Gastroesophageal sphincter (tissue), 4 donors: ENCODE data around the gene NUDT4. TPM values are rescaled to one million over a fixed set of nuclear protein-coding genes. Genes with fewer than 3 reads are reported as not detected.
"Not testable (repeated sequence)": the region's sequence is repeated elsewhere in the genome, so short reads cannot be mapped to it uniquely, and the experiment has no call there.

Source experiments
- ATAC-seq: fragments of 150-250 bp; one replicate; pipeline ENCODE4 v1.9.1; 2016; ENCODE audit warnings: mild to moderate bottlenecking, moderate library complexity
- H3K27ac ChIP-seq, 4 donors: fragments of 200-600 bp; sonication (generic) in 3 of 4; 1 replicate in 3 of 4; 2 replicates in 1 of 4; pipeline ENCODE4 v1.5.1; 2016 to 2019
- H3K27me3 ChIP-seq: fragments of 200-600 bp; sonication (generic); one replicate; pipeline ENCODE4 v1.5.1; 2019
- H3K36me3 ChIP-seq, 2 donors: fragments of 200-600 bp; sonication (generic); one replicate each; pipeline ENCODE4 v1.5.1; 2019; ENCODE audit warnings: control low read depth in 1 of 2
- H3K4me1 ChIP-seq, 3 donors: fragments of 200-600 bp; sonication (generic); 1 replicate in 2 of 3; 2 replicates in 1 of 3; pipeline ENCODE4 v1.5.1; 2016 to 2019; ENCODE audit warnings: control low read depth in 2 of 3
- H3K4me3 ChIP-seq, 2 donors: fragments of 200-600 bp; sonication (generic); one replicate each; pipeline ENCODE4 v1.5.1; 2019; ENCODE audit warnings: mild to moderate bottlenecking in 1 of 2, moderate library complexity in 1 of 2
- H3K9me3 ChIP-seq, 3 donors: fragments of 200-600 bp; sonication (generic); one replicate each; pipeline ENCODE4 v1.5.1; 2017 to 2019; ENCODE audit warnings: control low read depth in 2 of 3
- EP300 ChIP-seq: sonication (generic); formaldehyde crosslinking; IDR thresholded peaks from one replicate; pipeline ENCODE4 v1.6.1; 2017; ENCODE audit warnings: antibody characterized with exemption, mild to moderate bottlenecking
- POLR2A ChIP-seq, 2 donors: fragments of 450-650 bp; IDR thresholded peaks; one replicate each; pipeline ENCODE4 v1.6.1; 2017; ENCODE audit warnings: antibody characterized with exemption in 2 of 2, mild to moderate bottlenecking in 2 of 2, moderate library complexity in 1 of 2
- POLR2AphosphoS5 ChIP-seq: sonication (generic); formaldehyde crosslinking; IDR thresholded peaks from one replicate; pipeline ENCODE4 v1.6.1; 2017; ENCODE audit warnings: antibody characterized with exemption
- WGBS, 2 donors: methylation state at CpG; one replicate each; pipeline ENCODE4 v1.1.5; 2018; ENCODE audit warnings: low coverage in 1 of 2; 5-methylcytosine and 5-hydroxymethylcytosine counted together
- total RNA-seq, 4 donors: library from RNA; depleted of rRNA; stranded (reverse); fragments of >200 nt; gene quantifications; one replicate each; pipeline ENCODE4 v1.1.0, GENCODE V29; 2016
- TF ChIP-seq, protein P1 (sequence below), 4 experiments: fragments of 200-600 bp in 2 of 4; fragments of 450-650 bp in 2 of 4; sonication (generic) in 1 of 4; IDR thresholded peaks; one replicate each; pipeline ENCODE4 v1.5.1; 2017 to 2019; ENCODE audit warnings: antibody characterized with exemption in 4 of 4, mild to moderate bottlenecking in 2 of 4, moderate library complexity in 2 of 4

Gene NUDT4
- total RNA-seq, 4 donors from 2014 or later = 91.2 to 146 (median 94.3) TPM

DNA sequence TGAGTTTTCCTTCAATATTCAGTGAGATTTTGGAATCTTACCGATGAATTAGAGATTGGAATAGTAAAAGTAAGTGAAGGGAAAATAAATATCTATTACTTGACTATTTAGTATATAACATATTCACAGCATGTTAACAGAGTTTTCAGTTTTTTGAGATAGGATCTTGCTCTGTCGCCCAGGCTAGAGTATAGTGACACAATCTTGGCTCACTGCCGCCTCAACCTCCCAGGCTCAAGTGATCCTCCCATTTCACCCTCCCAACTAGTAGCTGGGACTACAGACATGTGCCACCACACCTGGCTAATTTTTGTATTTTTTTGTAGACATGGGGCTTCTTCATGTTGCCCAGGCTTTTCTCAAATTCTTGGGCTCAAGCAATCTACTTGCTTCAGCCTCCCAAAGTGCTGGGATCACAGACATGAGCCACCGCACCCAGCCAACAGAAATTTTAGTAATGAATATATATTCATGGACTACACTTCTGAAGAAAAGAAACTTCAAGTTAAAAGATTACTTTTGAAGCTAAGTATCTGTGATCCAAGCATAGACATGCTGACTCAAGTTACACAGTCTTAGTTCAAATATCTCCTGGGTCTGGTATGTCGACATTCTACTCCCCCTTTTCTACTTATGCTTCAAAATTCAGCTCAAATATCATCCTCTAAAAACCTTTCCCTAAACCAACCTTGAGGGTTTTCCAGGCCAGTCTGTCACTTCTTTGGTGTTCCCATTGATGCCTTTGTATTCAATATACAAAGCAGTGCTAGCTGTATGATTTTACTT is 50.2 kb downstream of the NUDT4 start:
- H3K9me3 ChIP-seq = no peaks in the 10 kb centered on the region
- H3K4me1 ChIP-seq = peaks cover 6 to 94% (median 20%) of the 10 kb centered on the region in 3 donors
- peak overlapping the region in 3 of 4 donors; percentile 8 to 41 (median 18) for H3K27ac ChIP-seq
- 56 to 66% methylated on average over 5 of the region's 5 CpGs for WGBS, 2 donors
- TF ChIP-seq EP300 = no peak
- TF ChIP-seq, protein P1, sequence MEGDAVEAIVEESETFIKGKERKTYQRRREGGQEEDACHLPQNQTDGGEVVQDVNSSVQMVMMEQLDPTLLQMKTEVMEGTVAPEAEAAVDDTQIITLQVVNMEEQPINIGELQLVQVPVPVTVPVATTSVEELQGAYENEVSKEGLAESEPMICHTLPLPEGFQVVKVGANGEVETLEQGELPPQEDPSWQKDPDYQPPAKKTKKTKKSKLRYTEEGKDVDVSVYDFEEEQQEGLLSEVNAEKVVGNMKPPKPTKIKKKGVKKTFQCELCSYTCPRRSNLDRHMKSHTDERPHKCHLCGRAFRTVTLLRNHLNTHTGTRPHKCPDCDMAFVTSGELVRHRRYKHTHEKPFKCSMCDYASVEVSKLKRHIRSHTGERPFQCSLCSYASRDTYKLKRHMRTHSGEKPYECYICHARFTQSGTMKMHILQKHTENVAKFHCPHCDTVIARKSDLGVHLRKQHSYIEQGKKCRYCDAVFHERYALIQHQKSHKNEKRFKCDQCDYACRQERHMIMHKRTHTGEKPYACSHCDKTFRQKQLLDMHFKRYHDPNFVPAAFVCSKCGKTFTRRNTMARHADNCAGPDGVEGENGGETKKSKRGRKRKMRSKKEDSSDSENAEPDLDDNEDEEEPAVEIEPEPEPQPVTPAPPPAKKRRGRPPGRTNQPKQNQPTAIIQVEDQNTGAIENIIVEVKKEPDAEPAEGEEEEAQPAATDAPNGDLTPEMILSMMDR (IDR thresholded peaks at IDR 0.05) = no peak
- no peak for TF ChIP-seq POLR2A (IDR thresholded peaks at IDR 0.05)
- no peak for TF ChIP-seq POLR2AphosphoS5
- no peak overlapping the region for H3K4me3 ChIP-seq
- no peaks in the 10 kb centered on the region for H3K36me3 ChIP-seq
- H3K27me3 ChIP-seq = no peaks in the 10 kb centered on the region
- ATAC-seq = no peak

DNA sequence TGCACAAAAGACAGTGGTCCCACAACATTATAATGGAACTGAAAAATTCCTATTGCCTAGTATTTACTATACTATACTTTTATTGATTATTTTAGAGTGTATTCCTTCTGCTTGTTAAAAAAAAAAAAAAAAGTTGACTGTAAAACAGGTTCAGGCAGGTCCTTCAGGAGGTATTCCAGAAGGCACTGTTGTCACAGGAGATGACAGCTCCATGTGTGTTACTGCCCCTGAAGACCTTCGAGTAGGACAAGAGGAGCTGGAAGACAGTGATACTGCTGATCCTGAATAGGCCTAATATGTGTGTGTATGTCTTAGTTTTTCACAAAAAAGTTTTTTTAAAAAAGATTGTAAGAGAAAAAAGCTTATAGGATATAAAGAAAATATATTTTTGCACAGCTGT is 51.7 kb downstream of the NUDT4 start:
- H3K36me3 ChIP-seq = no peaks in the 10 kb centered on the region
- H3K9me3 ChIP-seq = no peaks in the 10 kb centered on the region
- no peak overlapping the region for H3K4me3 ChIP-seq
- peaks cover 5 to 94% (median 23%) of the 10 kb centered on the region in 3 donors for H3K4me1 ChIP-seq
- ATAC-seq = no peak
- no peaks in the 10 kb centered on the region for H3K27me3 ChIP-seq
- 73 to 100% methylated on average over 1 of the region's 1 CpG for WGBS, 2 donors
- peak overlapping the region in 1 of 4 donors; percentile 41 for H3K27ac ChIP-seq
- TF ChIP-seq, protein P1 (IDR thresholded peaks at IDR 0.05) = no peak
- TF ChIP-seq POLR2AphosphoS5 (no peak), POLR2A (IDR thresholded peaks at IDR 0.05) (no peak), EP300 (no peak)

DNA sequence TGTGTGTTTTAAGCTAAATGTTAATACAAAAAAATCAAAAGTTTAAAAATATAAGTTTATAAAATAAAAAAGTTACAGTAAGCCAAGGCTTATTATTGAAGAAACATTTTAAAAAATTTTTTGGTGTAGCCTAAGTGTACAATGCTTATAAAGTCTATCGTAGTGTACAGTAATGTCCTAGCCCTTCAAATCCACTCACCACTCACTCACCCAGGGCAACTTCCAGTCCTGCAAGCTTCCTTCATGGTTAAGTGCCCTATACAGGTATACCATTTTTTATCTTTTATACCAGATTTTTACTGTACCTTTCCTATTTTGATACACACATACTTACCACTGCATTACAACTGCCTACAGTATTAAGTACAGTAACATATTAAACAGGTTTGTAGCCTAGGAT is 52.1 kb downstream of the NUDT4 start:
- peaks cover 7 to 94% (median 25%) of the 10 kb centered on the region in 3 donors for H3K4me1 ChIP-seq
- no peak overlapping the region for H3K4me3 ChIP-seq
- ATAC-seq = no peak
- no peaks in the 10 kb centered on the region for H3K9me3 ChIP-seq
- H3K36me3 ChIP-seq = no peaks in the 10 kb centered on the region
- H3K27ac ChIP-seq = peak overlapping the region in 1 of 4 donors; percentile 21
- TF ChIP-seq EP300 (no peak), POLR2AphosphoS5 (no peak), POLR2A (IDR thresholded peaks at IDR 0.05) (no peak)
- TF ChIP-seq, protein P1 (IDR thresholded peaks at IDR 0.05) = no peak
- 71 to 75% methylated on average over 1 of the region's 1 CpG for WGBS, 2 donors
- no peaks in the 10 kb centered on the region for H3K27me3 ChIP-seq

DNA sequence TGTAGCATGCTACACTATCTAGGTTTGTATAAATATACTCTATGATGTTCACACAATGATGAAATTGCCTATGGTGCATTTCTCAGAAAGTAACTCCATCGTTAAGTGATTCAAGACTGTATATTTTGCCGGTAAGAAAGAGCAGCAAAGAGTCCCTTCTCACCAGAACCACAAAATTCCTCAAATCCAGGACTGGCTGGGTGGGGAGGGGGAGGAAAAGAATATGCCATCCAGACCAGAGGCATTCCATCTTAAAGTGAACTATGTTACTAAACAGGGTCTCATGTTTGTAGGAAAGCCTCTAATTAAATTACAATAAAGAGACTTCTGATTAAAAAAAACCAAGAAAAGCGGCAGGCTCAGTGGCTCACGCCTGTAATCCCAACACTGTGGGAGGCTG is 52.6 kb downstream of the NUDT4 start:
- Histone ChIP-seq H3K27me3 (no peaks in the 10 kb centered on the region), H3K36me3 (no peaks in the 10 kb centered on the region), H3K9me3 (no peaks in the 10 kb centered on the region), H3K4me1 (peaks cover 5 to 94% (median 23%) of the 10 kb centered on the region in 3 donors), H3K4me3 (no peak overlapping the region), H3K27ac (peak overlapping the region in 1 of 4 donors; percentile 21)
- ATAC-seq = no peak
- TF ChIP-seq POLR2AphosphoS5 (no peak), POLR2A (IDR thresholded peaks at IDR 0.05) (no peak), EP300 (no peak)
- TF ChIP-seq, protein P1 (IDR thresholded peaks at IDR 0.05) = no peak
- 85 to 93% methylated on average over 4 of the region's 4 CpGs for WGBS, 2 donors

DNA sequence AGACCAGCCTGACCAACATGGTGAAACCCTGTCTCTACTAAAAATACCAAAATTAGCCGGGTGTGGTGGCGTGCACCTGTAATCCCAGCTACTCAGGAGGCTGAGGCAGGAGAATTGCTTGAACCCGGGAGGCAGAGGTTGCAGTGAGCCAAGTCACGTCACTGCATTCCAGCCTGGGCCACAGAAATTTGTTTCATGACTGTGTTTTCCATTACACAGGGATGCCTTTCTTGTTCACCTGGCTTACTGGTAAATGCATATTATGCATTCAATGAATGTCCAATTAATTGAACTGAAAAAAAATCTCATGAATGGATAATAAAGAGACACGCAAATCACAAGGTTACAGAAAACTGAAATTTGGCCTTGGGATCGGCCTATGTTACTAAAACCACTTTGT is 54.3 kb downstream of the NUDT4 start:
- H3K27ac ChIP-seq = peak overlapping the region in 3 of 4 donors; percentile 19 to 55 (median 40)
- H3K27me3 ChIP-seq, H3K36me3 ChIP-seq, H3K4me3 ChIP-seq, H3K9me3 ChIP-seq, ATAC-seq: not testable (repeated sequence)
- 85% methylated on average over 6 of the region's 6 CpGs for WGBS, 2 donors
- peaks cover 3 to 94% (median 15%) of the 10 kb centered on the region in 3 donors for H3K4me1 ChIP-seq
